Measurements from ENCODE around the gene POF1B.

The POF1B gene

GRCh38 chrX:85243155-85243554 is 136.3 kb downstream of the POF1B start:
- DNase-seq = no peak
